Stimulated activated effector memory CD8-positive, alpha-beta T cell treated with anti-CD3 and anti-CD28 coated beads, Interleukin-12 subunit alpha, Interleukin-12 subunit beta, amount 100 ng/mL, for 72 hours (primary cell): ENCODE data around the gene CENPP.

Experiments
- ATAC-seq: fragments of 150-1000 bp; cut with Tn5 transposase; 2 replicates; pipeline ENCODE4 v1.10.0; 2021
- DNase-seq, 2 donors: peaks; one replicate each; pipeline ENCODE4 v3.0.0; 2021 to 2022; ENCODE audit warnings: low spot score in 2 of 2
- H3K27ac Mint-ChIP-seq: one replicate; pipeline ENCODE4 v1.8.0; 2022; ENCODE audit warnings: mild to moderate bottlenecking, mixed read lengths
- H3K36me3 Mint-ChIP-seq: one replicate; pipeline ENCODE4 v1.8.0; 2022; ENCODE audit warnings: mild to moderate bottlenecking, mixed read lengths
- H3K4me1 Mint-ChIP-seq: one replicate; pipeline ENCODE4 v1.8.0; 2022; ENCODE audit warnings: mixed read lengths
- H3K4me3 Mint-ChIP-seq: one replicate; pipeline ENCODE4 v1.8.0; 2022; ENCODE audit warnings: mild to moderate bottlenecking, mixed read lengths
- H3K9me3 Mint-ChIP-seq: one replicate; pipeline ENCODE4 v1.8.0; 2022; ENCODE audit warnings: mixed read lengths

The CENPP gene

DNA sequence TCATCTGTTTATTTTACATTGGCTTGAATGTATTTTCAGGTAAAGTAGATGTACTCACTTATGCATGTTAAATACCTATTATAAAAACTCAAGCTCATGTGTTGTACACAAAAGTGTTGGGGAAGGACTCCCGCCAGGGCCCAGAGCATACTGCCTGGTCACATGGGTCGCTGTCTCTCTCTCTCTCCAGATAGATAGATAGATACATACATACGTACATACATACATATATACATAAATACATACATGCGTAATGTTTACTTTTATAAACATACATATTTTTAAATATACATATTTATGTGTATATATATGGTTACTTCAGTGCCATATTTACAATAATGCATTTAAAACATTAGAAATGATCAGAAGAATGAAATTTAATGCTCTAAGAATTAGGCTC lies 131.8 kb downstream of the CENPP start:
- Mint-ChIP-seq H3K9me3 (no peaks in the 10 kb centered on the region), H3K27ac (no peak overlapping the region), H3K4me1 (no peaks in the 10 kb centered on the region), H3K4me3 (no peak overlapping the region), H3K36me3 (no peaks in the 10 kb centered on the region)
- DNase-seq: no peak
- no peak for ATAC-seq

DNA sequence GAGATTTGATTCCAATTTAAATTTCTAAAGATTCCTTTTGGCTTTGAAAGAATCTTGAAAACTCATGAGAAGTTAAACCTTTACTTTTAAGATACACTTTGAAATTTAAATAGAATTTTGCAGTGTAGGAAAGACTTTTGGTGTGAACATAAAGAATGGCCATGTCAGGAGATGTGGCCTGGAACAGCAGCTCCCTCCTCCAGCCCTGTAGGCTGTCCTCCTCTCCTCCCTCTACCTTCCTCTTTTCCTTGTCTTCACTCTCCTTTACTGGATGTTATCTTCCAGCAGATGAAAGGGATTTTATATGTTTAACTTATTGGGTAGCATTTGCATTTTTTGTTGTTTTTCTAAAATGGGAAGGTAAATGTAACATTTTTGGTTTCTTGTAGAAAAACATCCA lies 137.6 kb downstream of the CENPP start:
- no peak overlapping the region for H3K27ac Mint-ChIP-seq
- ATAC-seq: no peak

DNA sequence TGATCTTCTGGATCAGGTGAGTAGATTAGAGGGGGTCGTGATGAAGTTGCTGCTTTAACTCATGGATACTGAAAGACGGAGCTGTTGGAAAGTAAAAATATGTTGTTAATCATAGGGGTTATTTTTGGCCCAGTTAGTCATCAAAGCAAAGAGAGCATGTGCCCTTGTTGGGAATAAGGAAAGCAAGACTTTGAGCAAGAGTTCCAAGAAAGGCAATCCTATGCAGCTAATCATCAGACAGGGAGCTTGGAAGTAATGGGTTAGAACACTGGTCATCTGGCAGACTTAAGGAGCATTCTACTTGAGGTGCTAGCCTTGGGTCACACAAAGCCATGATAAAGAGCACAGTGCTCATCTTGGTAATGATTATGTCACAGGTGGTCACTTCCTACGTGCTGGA lies 138.2 kb downstream of the CENPP start:
- Mint-ChIP-seq H3K4me3 (no peak overlapping the region), H3K9me3 (no peaks in the 10 kb centered on the region), H3K4me1 (no peaks in the 10 kb centered on the region), H3K27ac (no peak overlapping the region), H3K36me3 (no peaks in the 10 kb centered on the region)
- no peak for ATAC-seq
- no peak for DNase-seq

More for the DNA sequence above, 137.6 kb downstream of the CENPP start:
- H3K4me1 Mint-ChIP-seq: no peaks in the 10 kb centered on the region
- H3K4me3 Mint-ChIP-seq: no peak overlapping the region
- no peak for DNase-seq
- no peaks in the 10 kb centered on the region for H3K9me3 Mint-ChIP-seq
- H3K36me3 Mint-ChIP-seq: no peaks in the 10 kb centered on the region

DNA sequence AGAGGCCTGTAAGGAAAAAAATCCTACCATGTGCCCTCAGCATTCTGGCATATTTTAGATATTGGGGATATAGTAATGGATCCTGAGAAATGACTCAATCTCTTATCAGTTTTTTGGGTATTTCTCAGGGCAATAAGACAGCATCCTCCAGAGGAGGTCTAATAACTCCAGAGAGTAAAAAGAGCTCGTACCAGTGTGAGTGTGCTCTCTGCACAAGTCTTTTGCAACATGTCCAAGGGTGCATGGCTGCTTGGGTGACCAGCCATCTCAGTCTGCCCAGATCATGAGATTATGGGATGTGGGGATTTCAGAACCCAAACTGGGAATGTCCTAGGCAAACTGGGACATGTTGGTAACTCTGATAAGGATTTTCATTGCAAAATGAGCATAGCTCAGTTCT lies 141.3 kb downstream of the CENPP start:
- ATAC-seq (no peak), DNase-seq (no peak)
- Mint-ChIP-seq H3K9me3 (no peaks in the 10 kb centered on the region), H3K27ac (no peak overlapping the region), H3K4me1 (no peaks in the 10 kb centered on the region), H3K36me3 (no peaks in the 10 kb centered on the region), H3K4me3 (no peak overlapping the region)

DNA sequence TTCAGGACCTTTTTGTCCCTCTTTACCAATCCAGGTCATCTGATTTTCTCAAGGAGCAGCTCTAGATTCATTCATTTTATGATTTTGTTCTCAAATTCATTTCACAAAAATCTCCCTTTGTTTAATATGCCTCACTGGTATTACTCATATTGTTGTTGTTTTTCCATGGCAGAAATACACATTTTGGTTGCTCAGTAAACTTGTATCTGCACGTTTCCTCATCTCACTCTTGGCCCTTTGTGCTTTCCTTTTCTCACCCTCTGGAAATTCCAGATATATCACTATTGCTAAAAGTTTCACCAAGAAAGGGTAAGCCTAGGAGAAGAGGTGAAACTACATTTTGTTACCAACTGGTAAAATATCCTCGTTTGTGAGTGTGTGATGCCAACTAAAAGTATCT lies 141.8 kb downstream of the CENPP start:
- no peaks in the 10 kb centered on the region for H3K36me3 Mint-ChIP-seq
- no peak for DNase-seq
- H3K9me3 Mint-ChIP-seq: no peaks in the 10 kb centered on the region
- H3K4me1 Mint-ChIP-seq: no peaks in the 10 kb centered on the region
- no peak overlapping the region for H3K4me3 Mint-ChIP-seq
- H3K27ac Mint-ChIP-seq: no peak overlapping the region
- ATAC-seq: no peak

DNA sequence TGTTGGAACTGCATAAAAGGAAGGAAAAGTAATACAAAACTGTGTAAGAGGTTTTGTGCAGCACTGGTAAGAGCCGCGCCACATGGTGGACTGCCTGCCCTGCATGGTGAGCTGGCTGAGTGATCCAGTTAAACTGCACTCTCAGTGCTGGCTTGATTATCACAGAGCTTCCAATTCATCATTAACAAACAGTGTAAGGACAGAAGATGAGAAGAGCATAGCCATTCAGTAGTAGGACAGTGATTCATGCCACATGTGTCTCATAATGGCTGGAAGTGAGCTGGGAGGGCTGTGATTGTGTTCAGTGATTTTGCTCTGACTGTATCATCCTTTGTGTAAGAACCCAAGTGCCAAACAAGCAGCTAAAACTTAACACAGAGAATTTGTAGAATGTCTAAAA lies 142.5 kb downstream of the CENPP start:
- Mint-ChIP-seq H3K36me3 (no peaks in the 10 kb centered on the region), H3K4me3 (no peak overlapping the region), H3K9me3 (no peaks in the 10 kb centered on the region), H3K4me1 (no peaks in the 10 kb centered on the region), H3K27ac (no peak overlapping the region)
- no peak for ATAC-seq
- no peak for DNase-seq

DNA sequence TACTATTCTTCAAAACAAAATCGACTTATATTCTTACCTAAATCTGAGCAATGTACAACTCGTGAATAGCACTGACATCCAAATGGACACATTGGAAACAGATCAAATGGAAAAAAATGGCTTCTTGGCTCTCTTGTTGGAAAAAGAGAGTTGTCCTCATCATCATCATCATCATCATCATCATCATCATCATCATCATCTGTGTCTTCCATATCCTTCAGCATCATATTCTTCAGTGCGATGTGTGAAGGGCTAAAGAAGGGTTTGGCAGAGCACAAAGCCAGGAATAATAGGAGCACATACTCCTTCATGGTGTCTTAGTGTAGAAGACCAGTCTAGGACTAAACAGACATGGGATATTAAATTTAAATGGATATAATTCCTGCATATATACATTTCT lies 148.8 kb downstream of the CENPP start:
- H3K4me3 Mint-ChIP-seq: no peak overlapping the region
- H3K27ac Mint-ChIP-seq: no peak overlapping the region
- no peak for DNase-seq
- no peaks in the 10 kb centered on the region for H3K9me3 Mint-ChIP-seq
- no peaks in the 10 kb centered on the region for H3K4me1 Mint-ChIP-seq
- ATAC-seq: no peak
- H3K36me3 Mint-ChIP-seq: no peaks in the 10 kb centered on the region

DNA sequence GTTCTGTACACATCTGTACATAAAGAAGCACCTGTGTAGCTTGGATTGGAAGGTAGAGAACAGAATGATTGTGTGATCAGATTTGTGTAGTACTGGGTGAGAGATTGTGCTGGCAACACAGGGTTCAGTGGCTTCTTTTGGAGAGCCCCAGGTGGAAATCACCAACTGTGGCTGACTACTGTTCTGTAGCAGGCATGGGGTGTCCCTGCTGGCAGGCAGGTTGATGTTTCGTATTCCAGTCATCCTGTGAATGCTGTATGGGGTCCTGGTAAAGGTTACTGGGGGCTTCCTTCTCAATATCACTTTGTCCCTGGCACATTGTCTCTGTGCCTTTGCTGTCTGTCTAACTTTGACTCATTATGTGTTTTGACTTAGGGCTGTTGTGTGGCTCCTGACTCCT lies 151.2 kb downstream of the CENPP start:
- DNase-seq (no peak), ATAC-seq (peak; percentile 34)
- Mint-ChIP-seq H3K4me1 (peaks cover 7% of the 10 kb centered on the region), H3K9me3 (no peaks in the 10 kb centered on the region), H3K36me3 (no peaks in the 10 kb centered on the region), H3K4me3 (no peak overlapping the region), H3K27ac (no peak overlapping the region)

DNA sequence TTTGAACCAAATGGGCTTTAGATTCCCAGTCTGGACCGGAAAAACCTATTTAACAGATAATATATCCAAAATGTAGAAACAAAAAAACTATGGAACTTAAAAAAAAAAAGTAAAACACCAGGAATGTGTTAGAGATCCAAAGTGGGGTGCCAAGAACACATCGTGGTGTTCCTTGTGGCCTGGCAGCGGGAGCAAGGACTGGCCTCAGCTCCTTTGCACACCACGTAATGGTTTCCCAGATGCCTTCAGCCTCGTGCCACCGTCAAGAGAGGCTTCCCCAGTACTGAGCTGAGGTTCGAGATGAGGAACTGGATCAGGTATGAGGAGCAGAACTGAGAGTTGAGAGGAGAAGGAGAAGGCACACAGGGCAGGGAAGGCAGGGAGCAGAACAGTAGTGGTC lies 153.0 kb downstream of the CENPP start:
- DNase-seq: no peak
- Mint-ChIP-seq H3K9me3 (no peaks in the 10 kb centered on the region), H3K4me1 (peaks cover 7% of the 10 kb centered on the region), H3K36me3 (no peaks in the 10 kb centered on the region), H3K4me3 (no peak overlapping the region), H3K27ac (no peak overlapping the region)
- no peak for ATAC-seq

DNA sequence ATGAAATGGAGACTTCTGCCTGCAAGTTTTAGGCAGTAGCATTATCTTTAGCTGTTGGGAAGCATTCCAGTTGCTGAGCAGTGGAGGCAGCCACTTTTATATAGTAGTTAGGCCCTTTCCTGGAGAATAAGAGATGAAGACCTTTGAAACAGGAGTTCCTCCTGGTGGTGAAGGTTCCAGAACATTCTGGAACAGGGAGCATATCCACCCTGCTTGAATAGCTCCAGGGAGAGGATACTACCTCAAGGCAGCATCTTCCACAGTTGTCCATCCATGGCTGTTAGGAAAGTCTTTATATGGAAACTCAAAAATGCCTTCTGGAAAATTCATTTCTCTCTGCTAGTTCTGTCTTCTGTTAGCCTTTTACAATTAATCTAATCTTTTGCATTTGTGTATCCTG lies 153.6 kb downstream of the CENPP start:
- H3K4me3 Mint-ChIP-seq: no peak overlapping the region
- ATAC-seq (no peak), DNase-seq (no peak)
- no peaks in the 10 kb centered on the region for H3K36me3 Mint-ChIP-seq
- H3K27ac Mint-ChIP-seq: no peak overlapping the region
- peaks cover 7% of the 10 kb centered on the region for H3K4me1 Mint-ChIP-seq
- no peaks in the 10 kb centered on the region for H3K9me3 Mint-ChIP-seq

DNA sequence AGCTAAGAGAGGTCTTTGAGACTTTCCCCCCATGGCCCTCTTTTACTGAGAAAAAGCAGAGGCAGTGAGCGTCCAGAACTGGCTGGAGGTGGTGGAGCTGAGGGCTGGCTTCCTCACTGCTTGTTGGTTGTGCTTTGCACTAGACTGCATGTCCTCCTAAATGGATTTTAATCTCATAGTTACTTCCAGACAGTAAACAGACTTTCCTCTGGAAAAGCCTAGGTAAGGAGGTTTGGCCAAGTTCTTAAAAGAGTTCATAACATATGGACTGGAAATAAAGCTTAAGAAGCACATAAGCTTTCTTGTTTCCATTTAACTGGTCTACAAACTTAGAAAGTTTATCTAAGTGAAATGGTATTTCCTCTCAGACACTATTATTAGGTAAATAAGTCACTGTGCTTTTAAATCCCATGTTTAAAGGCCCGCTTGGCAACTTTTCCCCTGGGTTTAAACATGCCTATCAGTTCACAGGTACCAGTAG lies 154.6 kb downstream of the CENPP start:
- Mint-ChIP-seq H3K4me3 (no peak overlapping the region), H3K4me1 (peaks cover 7% of the 10 kb centered on the region), H3K36me3 (no peaks in the 10 kb centered on the region), H3K9me3 (no peaks in the 10 kb centered on the region), H3K27ac (no peak overlapping the region)
- no peak for DNase-seq
- no peak for ATAC-seq

DNA sequence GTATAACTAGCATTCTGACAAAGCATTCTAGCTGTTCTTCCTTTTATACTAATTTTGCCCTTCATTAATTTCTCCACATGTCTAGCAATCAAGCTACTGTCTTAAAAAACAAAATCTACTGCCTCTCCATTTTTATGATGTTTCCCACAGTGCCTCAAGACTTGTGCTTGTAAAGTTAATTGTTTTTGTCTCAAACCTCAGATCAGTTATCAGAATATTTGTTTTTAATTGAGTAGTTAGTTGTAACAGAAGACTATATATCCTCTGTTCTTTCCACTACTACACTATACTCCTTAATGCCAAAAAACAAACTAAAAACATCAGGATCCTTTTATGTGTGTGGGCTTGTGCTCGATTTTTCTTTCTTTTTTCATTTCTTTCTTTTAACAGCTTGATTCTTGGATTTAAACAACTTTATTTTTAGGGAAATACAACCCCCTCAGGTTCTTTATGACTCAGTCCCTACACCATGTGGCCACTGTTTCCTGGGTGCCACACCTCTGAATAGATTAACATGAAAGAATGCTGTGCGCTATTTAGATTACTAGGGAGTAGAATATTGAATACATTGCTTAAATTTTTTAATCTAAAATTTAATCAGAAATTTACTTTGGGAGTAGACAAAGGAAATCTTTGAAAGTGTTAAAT lies 155.4 kb downstream of the CENPP start:
- Mint-ChIP-seq H3K9me3 (no peaks in the 10 kb centered on the region), H3K4me1 (peaks cover 7% of the 10 kb centered on the region), H3K36me3 (no peaks in the 10 kb centered on the region), H3K27ac (no peak overlapping the region), H3K4me3 (no peak overlapping the region)
- ATAC-seq (peak; percentile 54), DNase-seq (no peak)

DNA sequence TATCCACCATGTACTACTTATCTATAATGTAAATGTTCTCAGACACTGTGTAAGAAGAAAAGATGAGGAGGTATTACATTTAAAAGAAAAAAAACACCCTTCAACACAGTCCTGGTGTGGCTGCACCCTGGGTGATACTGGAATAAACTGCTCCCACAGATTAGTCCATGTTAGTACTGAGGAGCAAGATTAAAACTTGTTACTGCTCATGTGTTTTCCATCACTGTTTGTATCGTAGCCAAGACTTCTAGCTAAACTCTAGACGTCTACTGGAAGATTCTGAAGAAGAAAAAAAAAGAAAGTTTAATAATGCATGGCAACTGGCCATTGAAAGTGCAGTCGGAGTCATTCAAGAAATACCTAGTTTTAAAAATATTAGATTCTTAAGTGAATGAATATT lies 156.6 kb downstream of the CENPP start, which contains the start of gene ASPN:
TSS of gene ASPN (minus strand) at position 178 of the 400 bp plus-strand sequence.
- DNase-seq: no peak
- H3K9me3 Mint-ChIP-seq: no peaks in the 10 kb centered on the region
- ATAC-seq: no peak
- peaks cover 7% of the 10 kb centered on the region for H3K4me1 Mint-ChIP-seq
- no peak within 1 kb of the TSS for H3K27ac Mint-ChIP-seq
- no peak within 1 kb of the TSS for H3K4me3 Mint-ChIP-seq
- H3K36me3 Mint-ChIP-seq: no peaks in the 10 kb centered on the region

DNA sequence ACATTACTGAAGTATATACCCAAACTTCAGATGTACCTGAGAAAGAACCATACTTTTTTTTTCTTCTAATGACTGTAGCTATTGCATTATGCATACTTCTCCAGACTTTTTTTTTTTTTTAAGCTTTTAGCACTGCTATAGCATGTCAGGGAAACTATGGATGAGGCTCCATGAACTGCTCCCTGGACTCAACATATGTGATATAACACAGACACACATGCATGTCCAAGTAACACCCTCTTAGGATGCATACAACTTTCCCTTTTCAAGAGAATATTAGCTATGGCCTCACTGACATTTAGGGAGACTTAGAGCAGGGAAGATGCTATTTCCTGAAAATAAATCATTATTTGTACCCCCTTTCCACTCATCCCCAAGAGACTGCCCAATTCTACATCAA lies 157.1 kb downstream of the CENPP start:
- no peak for DNase-seq
- H3K27ac Mint-ChIP-seq: no peak overlapping the region
- no peak for ATAC-seq
- no peaks in the 10 kb centered on the region for H3K9me3 Mint-ChIP-seq
- no peaks in the 10 kb centered on the region for H3K36me3 Mint-ChIP-seq
- no peak overlapping the region for H3K4me3 Mint-ChIP-seq
- H3K4me1 Mint-ChIP-seq: peaks cover 7% of the 10 kb centered on the region

DNA sequence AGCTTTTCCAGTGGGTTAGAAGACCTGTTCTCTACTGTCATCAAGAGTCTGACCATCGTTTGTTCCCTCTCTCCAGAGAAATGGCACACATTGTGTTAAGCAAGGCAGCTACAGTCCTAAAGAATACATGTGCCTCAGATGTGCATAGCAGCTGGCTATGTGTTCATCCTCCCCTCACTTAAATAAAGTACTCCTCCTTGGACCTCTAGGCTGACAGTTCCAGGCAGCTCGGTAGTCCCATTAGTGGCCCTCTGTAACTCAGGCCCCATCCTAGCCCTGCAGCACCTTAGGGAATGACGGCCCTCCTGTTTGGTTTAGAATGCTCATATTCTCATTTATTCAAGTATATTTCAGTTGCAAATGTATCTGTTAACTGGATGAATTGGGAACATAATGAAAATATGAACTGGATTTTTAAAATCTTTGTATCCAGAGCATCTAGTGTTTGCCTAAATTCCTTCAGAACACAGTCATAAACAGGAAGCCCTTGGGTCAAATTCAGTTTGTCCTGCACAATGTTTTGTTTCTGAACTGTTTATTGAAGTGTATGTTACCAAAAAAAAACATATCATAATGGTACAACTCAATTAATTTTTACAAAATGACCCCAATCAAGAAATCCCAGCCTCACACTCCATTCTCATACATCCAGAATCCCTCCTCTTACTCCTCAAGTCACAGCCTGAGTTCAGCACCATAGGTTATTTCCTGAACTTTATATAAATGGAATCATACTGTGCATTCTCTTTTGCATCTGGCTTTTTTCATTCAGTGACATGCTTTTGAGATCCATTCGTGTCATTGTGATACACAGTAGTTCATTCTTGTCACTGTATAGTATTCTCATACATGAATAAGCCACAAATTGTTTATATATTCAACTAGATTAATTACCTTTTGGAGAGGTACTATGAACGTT lies 158.1 kb downstream of the CENPP start:
- no peaks in the 10 kb centered on the region for H3K9me3 Mint-ChIP-seq
- ATAC-seq (no peak), DNase-seq (no peak)
- H3K27ac Mint-ChIP-seq: no peak overlapping the region
- no peak overlapping the region for H3K4me3 Mint-ChIP-seq
- peaks cover 7% of the 10 kb centered on the region for H3K4me1 Mint-ChIP-seq
- no peaks in the 10 kb centered on the region for H3K36me3 Mint-ChIP-seq

DNA sequence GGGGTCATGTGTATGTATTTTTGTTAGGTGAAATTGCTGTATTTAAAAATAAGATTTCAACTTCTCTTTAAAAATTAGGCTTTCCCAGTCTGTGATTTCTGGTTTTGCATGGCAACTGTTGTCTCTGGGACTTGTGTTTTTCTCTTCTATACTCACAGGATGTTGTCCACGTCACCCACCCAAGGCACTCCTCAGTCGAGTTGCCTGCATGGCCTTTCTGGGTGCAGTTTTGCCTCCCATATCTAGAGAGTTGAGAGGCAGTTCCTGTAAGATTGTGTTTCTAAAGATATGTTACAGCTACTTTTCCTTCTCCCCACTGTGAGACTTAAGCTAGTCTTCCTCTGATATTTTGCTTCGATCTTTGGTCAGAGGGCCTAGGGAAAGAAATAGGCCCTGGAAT lies 158.8 kb downstream of the CENPP start:
- no peaks in the 10 kb centered on the region for H3K9me3 Mint-ChIP-seq
- peaks cover 7% of the 10 kb centered on the region for H3K4me1 Mint-ChIP-seq
- no peak overlapping the region for H3K27ac Mint-ChIP-seq
- H3K4me3 Mint-ChIP-seq: no peak overlapping the region
- DNase-seq: no peak
- H3K36me3 Mint-ChIP-seq: no peaks in the 10 kb centered on the region
- no peak for ATAC-seq
